ENCODE data around the gene GPC6. TPM values are rescaled to one million over a fixed set of nuclear protein-coding genes. Genes with fewer than 3 reads are reported as not detected.

GPC6 gene
- total and polyA plus RNA-seq, 9 of the 15 experiments (the other 6 are each of a cell fraction or from before 2014, with no cell fraction given), result under 0.01 to 0.20 (median 0.01) TPM; not detected in 4

- no TSS peak for BruUV-seq (replicated peaks)
- Histone ChIP-seq H3K4me2 (ENCODE audit: insufficient read depth, low read length) (no peak overlapping the region), H3K4me1 (replicated peaks in 1 of 2; ENCODE audit: control insufficient read depth in 2 of 2, insufficient read depth in 2 of 2, low read length in 2 of 2) (no peaks in the 10 kb centered on the region), H3K9ac (ENCODE audit: insufficient read depth in 1 of 2, low read depth in 2 of 2, low read length in 2 of 2) (no peak overlapping the region), H4K20me1 (replicated peaks; ENCODE audit: control insufficient read depth, insufficient read depth, low read length) (no peaks in the 10 kb centered on the region), H2AFZ (ENCODE audit: low read depth, low read length) (no peak overlapping the region), H3K27me3 (ENCODE audit: control insufficient read depth in 2 of 2, insufficient read depth in 2 of 2, low read length in 2 of 2) (no peaks in the 10 kb centered on the region), H3K9me3 (replicated peaks; ENCODE audit: control insufficient read depth, insufficient read depth, low read depth, low read length) (no peaks in the 10 kb centered on the region), H3K4me3 (no peak overlapping the region), H3K27ac (ENCODE audit: extremely low read depth, low read depth, low read length) (no peak overlapping the region), H3K9me1 (ENCODE audit: control insufficient read depth, insufficient read depth, low read length) (no peaks in the 10 kb centered on the region), H3K36me3 (ENCODE audit: control insufficient read depth, insufficient read depth, low read length) (no peaks in the 10 kb centered on the region), H3K79me2 (ENCODE audit: control insufficient read depth, insufficient read depth, low read length) (no peaks in the 10 kb centered on the region)
- ATAC-seq (no peak), DNase-seq (ENCODE audit: extremely low read depth in 1 of 4, low spot score in 3 of 4) (no peak), FAIRE-seq (no peak)
- in situ Hi-C loops (cut with MboI) (no loop called here), intact Hi-C loops (cut with micrococcal nuclease) (no loop called here)
- no peak for TF ChIP-seq NFE2 (IDR thresholded peaks at IDR 0.05; ENCODE audit: low read depth)
- TF ChIP-seq ZNF347 (CRISPR knock-in tag; IDR thresholded peaks at IDR 0.05; ENCODE audit: low read depth), result no peak
- TF ChIP-seq, protein P1, sequence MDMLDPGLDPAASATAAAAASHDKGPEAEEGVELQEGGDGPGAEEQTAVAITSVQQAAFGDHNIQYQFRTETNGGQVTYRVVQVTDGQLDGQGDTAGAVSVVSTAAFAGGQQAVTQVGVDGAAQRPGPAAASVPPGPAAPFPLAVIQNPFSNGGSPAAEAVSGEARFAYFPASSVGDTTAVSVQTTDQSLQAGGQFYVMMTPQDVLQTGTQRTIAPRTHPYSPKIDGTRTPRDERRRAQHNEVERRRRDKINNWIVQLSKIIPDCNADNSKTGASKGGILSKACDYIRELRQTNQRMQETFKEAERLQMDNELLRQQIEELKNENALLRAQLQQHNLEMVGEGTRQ (CRISPR knock-in tag; IDR thresholded peaks at IDR 0.05), result no peak
- TF ChIP-seq JUN (IDR thresholded peaks at IDR 0.05; ENCODE audit: borderline replicate concordance, low read depth, low read length), result no peak
- no peak for TF ChIP-seq JUN (CRISPR knock-in tag; IDR thresholded peaks at IDR 0.05; ENCODE audit: borderline replicate concordance)
- TF ChIP-seq ZNF134 (CRISPR knock-in tag; conservative IDR thresholded peaks at IDR 0.05), result no peak
- ChIA-PET POLR2A (no interaction called here), CTCF (ENCODE audit: low intra/inter-chr PET ratio) (no interaction called here)
- WGBS (ENCODE audit: insufficient coverage, low coverage, missing lambda C conversion rate), result 0% methylated on average over 2 of the region's 2 CpGs
Measured at GRCh38 chr13:93621051-93621450, 394.4 kb downstream of the GPC6 start.

GRCh38 chr13:93621966-93622365, 395.4 kb downstream of the GPC6 start:
- FAIRE-seq, result no peak
- Histone ChIP-seq H4K20me1 (replicated peaks; ENCODE audit: control insufficient read depth, insufficient read depth, low read length) (no peaks in the 10 kb centered on the region), H3K4me1 (replicated peaks in 1 of 2; ENCODE audit: control insufficient read depth in 2 of 2, insufficient read depth in 2 of 2, low read length in 2 of 2) (no peaks in the 10 kb centered on the region), H3K27me3 (ENCODE audit: control insufficient read depth in 2 of 2, insufficient read depth in 2 of 2, low read length in 2 of 2) (no peaks in the 10 kb centered on the region), H3K9me3 (replicated peaks; ENCODE audit: control insufficient read depth, insufficient read depth, low read depth, low read length) (no peaks in the 10 kb centered on the region), H3K4me3 (no peak overlapping the region), H3K9me1 (ENCODE audit: control insufficient read depth, insufficient read depth, low read length) (no peaks in the 10 kb centered on the region), H3K4me2 (ENCODE audit: insufficient read depth, low read length) (no peak overlapping the region), H3K9ac (ENCODE audit: insufficient read depth in 1 of 2, low read depth in 2 of 2, low read length in 2 of 2) (no peak overlapping the region), H3K36me3 (ENCODE audit: control insufficient read depth, insufficient read depth, low read length) (no peaks in the 10 kb centered on the region), H3K79me2 (ENCODE audit: control insufficient read depth, insufficient read depth, low read length) (no peaks in the 10 kb centered on the region), H2AFZ (ENCODE audit: low read depth, low read length) (no peak overlapping the region), H3K27ac (ENCODE audit: extremely low read depth, low read depth, low read length) (no peak overlapping the region)
- TF ChIP-seq CEBPG (CRISPR knock-in tag; IDR thresholded peaks at IDR 0.05) (no peak), CEBPG (tag; conservative IDR thresholded peaks at IDR 0.05 in 1 of 2, IDR thresholded peaks at IDR 0.05 in 1 of 2) (0 out of 4 replicates have a peak, but pooled peaks of 1 of the 2 experiments have one; percentile 32), NCOA4 (IDR thresholded peaks at IDR 0.05; ENCODE audit: partially characterized antibody) (no peak)
- ATAC-seq, result no peak
- CTCF ChIA-PET (ENCODE audit: low intra/inter-chr PET ratio), result no interaction called here
- intact Hi-C loops (cut with micrococcal nuclease) (no loop called here), in situ Hi-C loops (cut with MboI) (no loop called here)
- DNase-seq (ENCODE audit: extremely low read depth in 1 of 4, low spot score in 3 of 4), result no peak
- no TSS peak for BruUV-seq (replicated peaks)
- POLR2A ChIA-PET, result no interaction called here
